Measurements from ENCODE around the gene STXBP5L. TPM values are rescaled to one million over a fixed set of nuclear protein-coding genes. Genes with fewer than 3 reads are reported as not detected.

STXBP5L gene
- total RNA-seq, 1 donor, result not detected

GRCh38 chr3:120988994-120989393 is 81.0 kb downstream of the STXBP5L start:
- no peak for TF ChIP-seq CTCF (IDR thresholded peaks at IDR 0.05; ENCODE audit: extremely low read depth, low read depth, low read length)

GRCh38 chr3:121018917-121019321 is 110.9 kb downstream of the STXBP5L start:
- Histone ChIP-seq H3K9me3 (ENCODE audit: low read depth, low read length) (no peaks in the 10 kb centered on the region), H3K4me2 (ENCODE audit: insufficient read depth, low read length) (no peak overlapping the region), H3K36me3 (ENCODE audit: insufficient read depth, low read length) (no peaks in the 10 kb centered on the region), H3K4me1 (ENCODE audit: insufficient read depth, low read length) (no peaks in the 10 kb centered on the region), H3K4me3 (ENCODE audit: insufficient read depth, low read length) (no peak overlapping the region), H4K20me1 (ENCODE audit: insufficient read depth, low read length) (no peaks in the 10 kb centered on the region), H3K27me3 (ENCODE audit: insufficient read depth, low read length) (no peaks in the 10 kb centered on the region), H2AFZ (ENCODE audit: low read length) (no peak overlapping the region), H3K79me2 (ENCODE audit: insufficient read depth, low read length) (no peaks in the 10 kb centered on the region), H3K27ac (ENCODE audit: low read depth, low read length) (no peak overlapping the region)
- TF ChIP-seq CTCF (IDR thresholded peaks at IDR 0.05; ENCODE audit: extremely low read depth, low read depth, low read length), result no peak
- no peak for DNase-seq (ENCODE audit: insufficient read length, low spot score, missing footprints)

More at GRCh38 chr3:120988994-120989393, 81.0 kb downstream of the STXBP5L start:
- Histone ChIP-seq H3K27me3 (ENCODE audit: insufficient read depth, low read length) (no peaks in the 10 kb centered on the region), H3K79me2 (ENCODE audit: insufficient read depth, low read length) (no peaks in the 10 kb centered on the region), H3K4me1 (ENCODE audit: insufficient read depth, low read length) (no peaks in the 10 kb centered on the region), H3K27ac (ENCODE audit: low read depth, low read length) (no peak overlapping the region), H2AFZ (ENCODE audit: low read length) (no peak overlapping the region), H3K4me3 (ENCODE audit: insufficient read depth, low read length) (no peak overlapping the region), H3K4me2 (ENCODE audit: insufficient read depth, low read length) (no peak overlapping the region), H3K36me3 (ENCODE audit: insufficient read depth, low read length) (no peaks in the 10 kb centered on the region), H4K20me1 (ENCODE audit: insufficient read depth, low read length) (no peaks in the 10 kb centered on the region), H3K9me3 (ENCODE audit: low read depth, low read length) (no peaks in the 10 kb centered on the region)
- DNase-seq (ENCODE audit: insufficient read length, low spot score, missing footprints), result no peak

GRCh38 chr3:121063628-121064027 is 155.6 kb downstream of the STXBP5L start:
- Histone ChIP-seq H3K79me2 (ENCODE audit: insufficient read depth, low read length) (no peaks in the 10 kb centered on the region), H3K36me3 (ENCODE audit: insufficient read depth, low read length) (no peaks in the 10 kb centered on the region), H4K20me1 (ENCODE audit: insufficient read depth, low read length) (no peaks in the 10 kb centered on the region), H2AFZ (ENCODE audit: low read length) (no peak overlapping the region), H3K9me3 (ENCODE audit: low read depth, low read length) (no peaks in the 10 kb centered on the region), H3K4me2 (ENCODE audit: insufficient read depth, low read length) (no peak overlapping the region), H3K4me1 (ENCODE audit: insufficient read depth, low read length) (no peaks in the 10 kb centered on the region), H3K27ac (ENCODE audit: low read depth, low read length) (no peak overlapping the region), H3K27me3 (ENCODE audit: insufficient read depth, low read length) (no peaks in the 10 kb centered on the region), H3K4me3 (ENCODE audit: insufficient read depth, low read length) (no peak overlapping the region)
- DNase-seq (ENCODE audit: insufficient read length, low spot score, missing footprints), result no peak
- TF ChIP-seq CTCF (IDR thresholded peaks at IDR 0.05; ENCODE audit: extremely low read depth, low read depth, low read length), result no peak

- DNase-seq (ENCODE audit: insufficient read length, low spot score, missing footprints), result no peak
- Histone ChIP-seq H2AFZ (ENCODE audit: low read length) (no peak overlapping the region), H3K27ac (ENCODE audit: low read depth, low read length) (no peak overlapping the region), H3K4me1 (ENCODE audit: insufficient read depth, low read length) (no peaks in the 10 kb centered on the region), H3K4me2 (ENCODE audit: insufficient read depth, low read length) (no peak overlapping the region), H3K27me3 (ENCODE audit: insufficient read depth, low read length) (no peaks in the 10 kb centered on the region), H3K36me3 (ENCODE audit: insufficient read depth, low read length) (no peaks in the 10 kb centered on the region), H3K79me2 (ENCODE audit: insufficient read depth, low read length) (no peaks in the 10 kb centered on the region), H4K20me1 (ENCODE audit: insufficient read depth, low read length) (no peaks in the 10 kb centered on the region), H3K9me3 (ENCODE audit: low read depth, low read length) (no peaks in the 10 kb centered on the region), H3K4me3 (ENCODE audit: insufficient read depth, low read length) (no peak overlapping the region)
- no peak for TF ChIP-seq CTCF (IDR thresholded peaks at IDR 0.05; ENCODE audit: extremely low read depth, low read depth, low read length)
These were observed 156.1 kb downstream of the STXBP5L start for GRCh38 chr3:121064121-121064520.

All from osteoblast (primary cell).